K562 (cell line): ENCODE data around the gene ITPKA. TPM values are rescaled to one million over a fixed set of nuclear protein-coding genes. Genes with fewer than 3 reads are reported as not detected.

Source experiments
- ATAC-seq: fragments of 200-7000 bp; cut with Tn5 transposase; 3 replicates; pipeline ENCODE4 v1.9.1; 2020; ENCODE audit warnings: moderate library complexity
- BruUV-seq: library from RNA; stranded (reverse); fragments of 400-500 nt; replicated peaks from 2 replicates; lab custom pipeline; 2021; lab: Mats Ljungman, UMichigan
- CTCF ChIA-PET: fragments of 300-600 bp; formaldehyde crosslinking; extraction: SDS; loops from one replicate; lab custom pipeline; 2021; ENCODE audit warnings: low intra/inter-chr PET ratio; lab: Yijun Ruan, JAX
- POLR2A ChIA-PET: fragments of 300-600, 350-650 bp; sonication (Branson Sonifier 250); formaldehyde crosslinking; extraction: SDS; loops from one replicate; lab custom pipeline; 2021; ENCODE audit warnings: antibody characterized with exemption, inconsistent platforms; lab: Yijun Ruan, JAX
- DNase-seq, 4 experiments: peaks; one replicate each; pipeline versions ENCODE4 v3.0.0 to v3.0.0-alpha.2; 2011 to 2018; ENCODE audit warnings: low spot score in 3 of 4, mixed read lengths in 3 of 4; ENCODE audit errors: extremely low read depth in 1 of 4
- FAIRE-seq: peaks from 2 replicates; lab custom pipeline; 2011; peaks lifted over from hg19 to GRCh38; lab: Jason Lieb, UNC
- H2AFZ ChIP-seq: 2 replicates; pipeline ENCODE4 v1.6.0; 2011; ENCODE audit warnings: low read depth, low read length, control low read depth, inconsistent platforms
- H3K27ac ChIP-seq: fragments of 200-600 bp; 3 replicates; pipeline ENCODE4 v1.8.0; 2011; ENCODE audit warnings: low read depth, mild to moderate bottlenecking, control low read depth, inconsistent platforms, low read length, moderate library complexity, mixed read lengths; ENCODE audit errors: extremely low read depth
- H3K27me3 ChIP-seq, 2 experiments: fragments of 300-600 bp in 1 of 2; 2 replicates in 1 of 2; 3 replicates in 1 of 2; pipeline versions ENCODE4 v1.6.0 to v1.8.0; 2011; ENCODE audit warnings: inconsistent platforms in 2 of 2, low read length in 2 of 2, mild to moderate bottlenecking in 1 of 2, mixed read lengths in 1 of 2, moderate library complexity in 1 of 2; ENCODE audit not compliant: control insufficient read depth in 2 of 2, insufficient read depth in 2 of 2
- H3K36me3 ChIP-seq: fragments of 300-600 bp; 3 replicates; pipeline ENCODE4 v1.8.0; 2011; ENCODE audit warnings: mild to moderate bottlenecking, low read length, inconsistent platforms; ENCODE audit not compliant: control insufficient read depth, insufficient read depth
- H3K4me1 ChIP-seq, 2 experiments: fragments of 200-600 bp in 1 of 2; replicated peaks in 1 of 2; 2 replicates in 1 of 2; 3 replicates in 1 of 2; pipeline versions ENCODE4 v1.5.1 to v1.8.0; 2011; ENCODE audit warnings: inconsistent platforms in 2 of 2, low read length in 2 of 2, mild to moderate bottlenecking in 1 of 2, mixed read lengths in 1 of 2, moderate library complexity in 1 of 2; ENCODE audit not compliant: control insufficient read depth in 2 of 2, insufficient read depth in 2 of 2
- H3K4me2 ChIP-seq: 2 replicates; pipeline ENCODE4 v1.6.1; 2011; ENCODE audit warnings: low read length, control low read depth, inconsistent platforms, mixed read lengths; ENCODE audit not compliant: insufficient read depth
- H3K4me3 ChIP-seq: fragments of 200-600 bp; sonication (generic), shearing (Covaris generic); 2 replicates; pipeline ENCODE4 v1.5.1; 2016; ENCODE audit warnings: control low read depth, inconsistent platforms
- H3K79me2 ChIP-seq: fragments of 200-600 bp; 3 replicates; pipeline ENCODE4 v1.8.0; 2011; ENCODE audit warnings: low read length, inconsistent platforms; ENCODE audit not compliant: control insufficient read depth, insufficient read depth
- H3K9ac ChIP-seq, 2 experiments: 2 replicates each; pipeline versions ENCODE4 v1.6.0 to v1.6.1; 2011; ENCODE audit warnings: low read depth in 2 of 2, low read length in 2 of 2, control low read depth in 1 of 2, inconsistent platforms in 1 of 2, mild to moderate bottlenecking in 1 of 2, mixed read lengths in 1 of 2; ENCODE audit not compliant: insufficient read depth in 1 of 2
- H3K9me1 ChIP-seq: one replicate; pipeline ENCODE4 v1.6.0; 2011; ENCODE audit warnings: inconsistent platforms, mild to moderate bottlenecking, low read length, moderate library complexity; ENCODE audit not compliant: control insufficient read depth, insufficient read depth
- H3K9me3 ChIP-seq: replicated peaks from 2 replicates; pipeline ENCODE4 v1.5.1; 2011; ENCODE audit warnings: low read depth, low read length, inconsistent platforms; ENCODE audit not compliant: control insufficient read depth, insufficient read depth
- H4K20me1 ChIP-seq: replicated peaks from 2 replicates; pipeline ENCODE4 v1.6.1; 2011; ENCODE audit warnings: low read length, inconsistent platforms, mixed read lengths; ENCODE audit not compliant: control insufficient read depth, insufficient read depth
- ARID1B ChIP-seq: fragments of 450-650 bp; IDR thresholded peaks from 2 replicates; pipeline ENCODE4 v1.6.1; 2016; ENCODE audit warnings: antibody characterized with exemption, mild to moderate bottlenecking, inconsistent platforms
- ATF3 ChIP-seq, 2 experiments: fragments of 450-650 bp in 1 of 2; sonication (generic) in 1 of 2; formaldehyde crosslinking in 1 of 2; IDR thresholded peaks in 1 of 2; conservative IDR thresholded peaks in 1 of 2; 2 replicates each; pipeline versions ENCODE4 v1.6.1 to v1.8.1; 2016 to 2023; ENCODE audit warnings: mild to moderate bottlenecking in 2 of 2, moderate library complexity in 2 of 2, inconsistent platforms in 1 of 2, missing genetic modification reagents in 1 of 2
- CBFA2T3 ChIP-seq: fragments of 450-650 bp; IDR thresholded peaks from 2 replicates; pipeline ENCODE4 v1.6.1; 2017
- CREM ChIP-seq: IDR thresholded peaks from 2 replicates; pipeline ENCODE4 v1.6.1; 2014; ENCODE audit warnings: antibody characterized with exemption, low read depth
- DACH1 ChIP-seq: fragments of 450-650 bp; IDR thresholded peaks from 2 replicates; pipeline ENCODE4 v1.6.1; 2018; ENCODE audit not compliant: partially characterized antibody
- DPF2 ChIP-seq: fragments of 450-650 bp; IDR thresholded peaks from 2 replicates; pipeline ENCODE4 v1.6.1; 2016
- FOSL1 ChIP-seq: fragments of 200-800 bp; sonication (Bioruptor generic); conservative IDR thresholded peaks from 2 replicates; pipeline ENCODE4 v1.6.1; 2016; ENCODE audit warnings: missing genetic modification characterization, missing compliant biosample characterization
- GTF2F1 ChIP-seq: IDR thresholded peaks from 2 replicates; pipeline ENCODE4 v1.6.1; 2011; ENCODE audit warnings: low read depth, low read length, improper control_type of control experiment
- HDGF ChIP-seq: fragments of 450-650 bp; IDR thresholded peaks from 2 replicates; pipeline ENCODE4 v1.6.1; 2016
- JUND ChIP-seq, 2 experiments: IDR thresholded peaks; 2 replicates in 1 of 2; 3 replicates in 1 of 2; pipeline ENCODE4 v1.6.1; 2011; ENCODE audit warnings: borderline replicate concordance in 2 of 2, low read depth in 2 of 2, low read length in 2 of 2, improper control_type of control experiment in 1 of 2, missing biosample characterization in 1 of 2, missing genetic modification characterization in 1 of 2, missing genetic modification reagents in 1 of 2
- MAFK ChIP-seq: IDR thresholded peaks from 2 replicates; pipeline ENCODE4 v1.6.1; 2011; ENCODE audit warnings: low read length, improper control_type of control experiment
- MEF2A ChIP-seq: IDR thresholded peaks from 2 replicates; pipeline ENCODE4 v1.6.1; 2011; ENCODE audit warnings: low read depth, mild to moderate bottlenecking, low read length, moderate library complexity; ENCODE audit not compliant: control insufficient read depth
- NBN ChIP-seq: fragments of 450-650 bp; IDR thresholded peaks from 2 replicates; pipeline ENCODE4 v1.6.1; 2016; ENCODE audit warnings: low read depth, mild to moderate bottlenecking
- NR1H2 ChIP-seq: sonication (generic); formaldehyde crosslinking; IDR thresholded peaks from 2 replicates; pipeline ENCODE4 v1.4.0; 2020; ENCODE audit warnings: mild to moderate bottlenecking, missing genetic modification reagents
- SMARCA4 ChIP-seq: fragments of 450-650 bp; IDR thresholded peaks from 2 replicates; pipeline ENCODE4 v1.6.1; 2016
- SMARCE1 ChIP-seq: fragments of 450-650 bp; IDR thresholded peaks from 2 replicates; pipeline ENCODE4 v1.7.1; 2016; ENCODE audit warnings: mild to moderate bottlenecking
- SMC3 ChIP-seq: conservative IDR thresholded peaks from 2 replicates; pipeline ENCODE4 v1.6.1; 2011; ENCODE audit warnings: low read depth, low read length, improper control_type of control experiment; ENCODE audit not compliant: insufficient read depth
- ZNF584 ChIP-seq: fragments of 200-800 bp; sonication (Bioruptor generic); IDR thresholded peaks from 2 replicates; pipeline ENCODE4 v1.6.1; 2016; ENCODE audit warnings: low read depth, mild to moderate bottlenecking, missing genetic modification characterization, missing compliant biosample characterization
- ZNF589 ChIP-seq: fragments of 200-800 bp; sonication (Bioruptor generic); IDR thresholded peaks from 2 replicates; pipeline ENCODE4 v1.6.1; 2016; ENCODE audit warnings: low read depth, missing genetic modification characterization, missing compliant biosample characterization
- WGBS: fragments of 100-300 bp; shearing (Covaris generic); methylation state at CpG from one replicate; pipeline ENCODE4 v1.1.6; 2016; ENCODE audit warnings: low coverage, mixed read lengths; ENCODE audit not compliant: insufficient coverage; ENCODE audit errors: missing lambda C conversion rate; 5-methylcytosine and 5-hydroxymethylcytosine counted together
- in situ Hi-C: fragments of 300-500 bp; cut with MboI; formaldehyde crosslinking; loops from 4 replicates; pipeline ENCODE4 v1.15.0; 2018; ENCODE audit warnings: inconsistent platforms, mixed read lengths
- intact Hi-C: fragments of 100-400 bp; cut with micrococcal nuclease; formaldehyde crosslinking; loops from 2 replicates; pipeline ENCODE4 v1.14.2; 2022
- polyA plus RNA-seq, 8 experiments: library from polyadenylated mRNA; depleted of rRNA in 4 of 8; stranded (reverse) in 5 of 8; unstranded in 3 of 8; fragments of >200 nt; fragmentation: Nextera tagmentation in 2 of 8; fragmentation: Illumina TruSeq in 1 of 8; extraction: Ambion mirVana in 2 of 8; extraction: Trizol in 1 of 8; gene quantifications; 2 replicates each; pipeline versions ENCODE4 v1.2.1 to v1.2.3, GENCODE V29; 2011 to 2014; ENCODE audit warnings: inconsistent platforms in 1 of 8, missing spikeins in 1 of 8
- total RNA-seq, 7 experiments: library from RNA; depleted of rRNA in 6 of 7; stranded (reverse); fragments of >200 nt in 6 of 7; fragmentation: Illumina TruSeq in 2 of 7; extraction: Trizol in 2 of 7; gene quantifications; 2 replicates each; pipeline versions ENCODE4 v1.2.1 to v1.2.3, GENCODE V29; 2011 to 2021; ENCODE audit warnings: low replicate concordance in 1 of 7
- TF ChIP-seq, protein P1 (sequence below), 2 experiments: fragments of 200-800 bp in 1 of 2; sonication (Bioruptor generic) in 1 of 2; sonication (generic) in 1 of 2; formaldehyde crosslinking in 1 of 2; IDR thresholded peaks in 1 of 2; conservative IDR thresholded peaks in 1 of 2; 2 replicates each; pipeline versions ENCODE4 v1.5.0 to v1.6.1; 2016 to 2020; ENCODE audit warnings: missing compliant biosample characterization in 1 of 2, missing genetic modification characterization in 1 of 2, missing genetic modification reagents in 1 of 2

Gene ITPKA
- total and polyA plus RNA-seq, 9 of the 15 experiments (the other 6 are each of a cell fraction or from before 2014, with no cell fraction given): 0.14 to 68.4 (median 11.5) TPM

DNA sequence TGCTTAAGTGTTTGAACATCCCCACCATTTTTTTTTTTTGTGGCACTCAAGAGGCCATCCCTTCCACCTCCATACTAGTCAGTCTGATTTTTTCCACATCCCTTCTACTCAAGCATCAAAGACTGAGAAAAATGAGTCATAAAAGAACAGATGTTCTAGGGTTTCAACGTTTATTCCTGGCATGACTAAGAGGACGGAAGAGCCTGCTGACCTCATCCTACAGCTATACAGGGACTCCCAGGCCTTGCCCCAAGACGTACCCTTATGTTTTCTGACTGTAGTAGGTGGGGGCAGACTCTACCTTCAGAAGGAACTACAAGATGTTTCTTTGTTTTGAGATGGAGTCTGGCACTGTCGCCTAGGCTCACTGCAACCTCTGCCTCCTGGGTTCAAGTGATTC is 3.3 kb upstream of the ITPKA start:
- H3K4me2 ChIP-seq: no peak overlapping the region
- FAIRE-seq (peak; percentile 61), DNase-seq (peak; percentile 46 to 62 (median 50))
- TF ChIP-seq ZNF589 (CRISPR knock-in tag) (peak; percentile 86), ZNF584 (CRISPR knock-in tag) (peak; percentile 67; the same call in 1 of the 2 replicates), CREM (peak; percentile 32; the same call in 1 of the 2 replicates), SMARCA4 (peak; percentile 48; the same call in 1 of the 2 replicates), HDGF (no peak), ATF3 (IDR thresholded peaks at IDR 0.05) (peak; percentile 96), ATF3 (CRISPR knock-in tag; conservative IDR thresholded peaks at IDR 0.05) (no peak; the same call in 1 of the 2 replicates), SMARCE1 (0 out of 2 replicates have a peak, but pooled peaks have one; percentile 46), SMC3 (no peak), MEF2A (peak; percentile 90), NR1H2 (CRISPR knock-in tag) (no peak), GTF2F1 (no peak), MAFK (0 out of 2 replicates have a peak, but pooled peaks have one; percentile 10), JUND (IDR thresholded peaks at IDR 0.05; ENCODE audit: borderline replicate concordance, low read depth, low read length) (peak; percentile 90), JUND (tag; IDR thresholded peaks at IDR 0.05; ENCODE audit: borderline replicate concordance, low read depth, low read length) (peak; percentile 80), CBFA2T3 (peak; percentile 26; the same call in 1 of the 2 replicates), DACH1 (peak; percentile 6), NBN (no peak), FOSL1 (tag) (peak; percentile 93), ARID1B (peak; percentile 65; the same call in 1 of the 2 replicates), DPF2 (peak; percentile 49; the same call in 1 of the 2 replicates)
- TF ChIP-seq, protein P1, sequence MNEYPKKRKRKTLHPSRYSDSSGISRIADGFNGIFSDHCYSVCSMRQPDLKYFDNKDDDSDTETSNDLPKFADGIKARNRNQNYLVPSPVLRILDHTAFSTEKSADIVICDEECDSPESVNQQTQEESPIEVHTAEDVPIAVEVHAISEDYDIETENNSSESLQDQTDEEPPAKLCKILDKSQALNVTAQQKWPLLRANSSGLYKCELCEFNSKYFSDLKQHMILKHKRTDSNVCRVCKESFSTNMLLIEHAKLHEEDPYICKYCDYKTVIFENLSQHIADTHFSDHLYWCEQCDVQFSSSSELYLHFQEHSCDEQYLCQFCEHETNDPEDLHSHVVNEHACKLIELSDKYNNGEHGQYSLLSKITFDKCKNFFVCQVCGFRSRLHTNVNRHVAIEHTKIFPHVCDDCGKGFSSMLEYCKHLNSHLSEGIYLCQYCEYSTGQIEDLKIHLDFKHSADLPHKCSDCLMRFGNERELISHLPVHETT (CRISPR knock-in tag; conservative IDR thresholded peaks at IDR 0.05 in 1 of 2, IDR thresholded peaks at IDR 0.05 in 1 of 2): peak in 1 of 2 experiments; percentile 42; a peak in 1 of 4 replicates

More for the DNA sequence above, 3.3 kb upstream of the ITPKA start:
- intact Hi-C loops (loop anchor here (5.0 kb wide), 1 partner anchor 482 kb away; the partner anchor contains the start of gene EHD4), in situ Hi-C loops (no loop called here)
- Histone ChIP-seq H2AFZ (no peak overlapping the region), H4K20me1 (no peaks in the 10 kb centered on the region), H3K27ac (peak overlapping the region; percentile 39; the same call in 1 of the 3 replicates), H3K9me3 (no peaks in the 10 kb centered on the region), H3K79me2 (peaks cover 15% of the 10 kb centered on the region), H3K9ac (peak overlapping the region in 1 of 2 experiments; percentile 10; a peak in 1 of 4 replicates), H3K27me3 (no peaks in the 10 kb centered on the region), H3K9me1 (no peaks in the 10 kb centered on the region), H3K4me3 (no peak overlapping the region), H3K36me3 (no peaks in the 10 kb centered on the region; the same call in 2 of the 3 replicates), H3K4me1 (peaks cover 12 to 41% of the 10 kb centered on the region in 2 experiments)
- 31% methylated on average over 4 of the region's 4 CpGs for WGBS
- no TSS peak for BruUV-seq
- ChIA-PET CTCF (no interaction called here), POLR2A (interaction anchor here (1.2 kb wide), 1 partner anchor 67 kb away, joined by 5 read pairs; no protein-coding TSS in a partner anchor)
- ATAC-seq: no peak
